ENCODE data around the gene MBNL2.
A peak's percentile ranks its signal among the peaks of the same experiment; 100 is the strongest.

Gene MBNL2

DNA sequence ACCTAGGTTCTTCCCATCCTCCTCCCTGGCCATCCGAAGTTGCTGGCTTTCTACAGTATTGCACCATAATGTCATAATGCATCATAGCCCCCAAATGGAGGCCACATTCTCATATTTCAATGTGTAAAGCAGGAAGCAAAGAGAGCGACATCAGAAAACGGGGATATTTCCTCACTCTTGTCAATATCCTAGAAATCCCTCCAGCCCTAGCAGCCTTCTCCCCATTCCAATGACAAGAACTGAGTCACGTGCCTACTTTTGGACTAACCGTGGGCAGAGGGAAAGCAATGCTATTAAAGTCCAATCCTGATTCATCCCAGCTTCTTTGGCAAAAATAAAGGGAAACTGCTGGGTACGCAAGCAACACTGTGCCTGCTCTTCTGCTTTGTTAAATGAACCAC is 207.5 kb downstream of the MBNL2 start:
- peak in 1 of 2 experiments; percentile 72 for DNase-seq

- DNase-seq: peak in 1 of 2 experiments; percentile 33
These were observed 208.2 kb downstream of the MBNL2 start for GRCh38 chr13:97430296-97430695.

- no peak for DNase-seq
These were observed 209.1 kb downstream of the MBNL2 start for GRCh38 chr13:97431171-97431764.

DNA sequence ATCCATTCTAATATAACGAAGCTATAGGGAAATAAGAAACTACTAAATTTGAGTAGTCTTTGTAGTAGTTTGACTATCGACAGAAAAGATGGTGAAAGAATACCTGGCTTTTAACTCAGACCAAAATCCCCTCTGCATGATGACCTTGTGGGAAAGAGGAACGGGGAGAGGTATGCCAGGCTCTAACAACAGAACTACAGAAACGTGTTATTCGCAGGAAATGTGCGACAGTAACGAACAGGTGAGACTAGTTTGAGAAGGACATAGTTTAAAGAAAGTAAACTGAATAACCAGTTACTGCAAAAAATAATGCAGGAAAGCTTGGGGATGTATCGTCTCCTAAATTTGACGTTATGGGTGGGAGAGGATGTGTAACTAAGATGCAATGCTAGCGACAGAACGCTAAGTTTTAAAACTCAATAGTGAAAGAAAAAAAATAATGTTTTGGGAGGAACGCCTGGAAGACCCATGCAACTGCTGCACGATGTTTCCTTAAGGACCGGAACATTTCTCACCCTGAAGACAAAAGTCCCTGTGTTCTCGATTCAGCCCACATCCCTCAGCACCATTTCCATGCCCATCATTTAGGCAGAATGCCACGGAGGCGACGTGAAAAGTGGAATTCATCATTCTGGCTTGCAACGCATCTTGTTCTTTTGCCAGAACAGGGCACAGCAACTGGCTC is 210.2 kb downstream of the MBNL2 start:
- DNase-seq: peak in 1 of 2 experiments; percentile 45

GRCh38 chr13:97432917-97433726 is 211.0 kb downstream of the MBNL2 start:
- DNase-seq: peak; percentile 100

- DNase-seq: peak; percentile 85 to 89
These were observed 211.7 kb downstream of the MBNL2 start, which contains the start of gene RAP2A for GRCh38 chr13:97433727-97434396. Gene RAP2A, plus strand, starts transcription at chr13:97434169. Its CDS starts 302 bp downstream, at chr13:97434471.

GRCh38 chr13:97434397-97435201 is 212.5 kb downstream of the MBNL2 start:
- peak in 1 of 2 experiments; percentile 39 for DNase-seq

DNA sequence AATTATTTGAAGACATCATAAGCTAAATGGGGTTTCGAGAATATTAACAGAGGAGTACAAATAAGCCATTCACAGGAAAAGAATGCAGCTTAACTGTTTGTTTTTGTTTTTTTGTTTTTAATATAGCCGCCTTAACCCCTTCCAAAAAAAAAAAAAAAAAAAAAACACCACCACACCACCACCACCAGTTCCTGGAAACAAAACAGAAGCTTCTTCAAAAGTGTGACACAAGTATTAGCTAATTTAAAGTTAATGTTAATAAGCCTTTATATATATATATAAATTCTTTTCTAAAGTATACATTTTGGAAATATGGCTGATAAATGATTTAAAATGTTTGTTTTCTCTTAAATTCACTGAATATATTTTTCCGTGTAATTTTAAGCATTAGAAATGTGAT is 213.2 kb downstream of the MBNL2 start:
- no peak for DNase-seq

- no peak for DNase-seq
These were observed 213.7 kb downstream of the MBNL2 start for GRCh38 chr13:97435794-97436193.

DNA sequence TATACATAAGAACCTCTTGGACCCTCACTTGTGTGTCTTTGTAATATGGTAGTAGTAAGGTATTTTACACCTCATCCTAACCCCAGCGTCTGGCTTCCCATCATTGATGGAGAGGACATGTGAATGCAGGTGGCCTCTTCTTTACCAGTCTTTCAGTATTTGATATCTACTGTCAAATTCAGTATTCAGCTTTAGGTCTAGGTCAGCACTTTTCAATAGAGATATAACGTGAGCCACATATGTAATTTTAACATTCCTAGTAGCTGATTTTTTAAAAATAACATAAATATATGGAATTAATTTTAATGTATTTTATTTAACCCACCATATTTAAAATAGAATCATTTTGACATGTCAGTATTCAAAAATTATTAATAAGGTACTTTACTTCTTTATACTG is 214.7 kb downstream of the MBNL2 start:
- no peak for DNase-seq

- DNase-seq: no peak
These were observed 215.6 kb downstream of the MBNL2 start for GRCh38 chr13:97437729-97438128.

DNA sequence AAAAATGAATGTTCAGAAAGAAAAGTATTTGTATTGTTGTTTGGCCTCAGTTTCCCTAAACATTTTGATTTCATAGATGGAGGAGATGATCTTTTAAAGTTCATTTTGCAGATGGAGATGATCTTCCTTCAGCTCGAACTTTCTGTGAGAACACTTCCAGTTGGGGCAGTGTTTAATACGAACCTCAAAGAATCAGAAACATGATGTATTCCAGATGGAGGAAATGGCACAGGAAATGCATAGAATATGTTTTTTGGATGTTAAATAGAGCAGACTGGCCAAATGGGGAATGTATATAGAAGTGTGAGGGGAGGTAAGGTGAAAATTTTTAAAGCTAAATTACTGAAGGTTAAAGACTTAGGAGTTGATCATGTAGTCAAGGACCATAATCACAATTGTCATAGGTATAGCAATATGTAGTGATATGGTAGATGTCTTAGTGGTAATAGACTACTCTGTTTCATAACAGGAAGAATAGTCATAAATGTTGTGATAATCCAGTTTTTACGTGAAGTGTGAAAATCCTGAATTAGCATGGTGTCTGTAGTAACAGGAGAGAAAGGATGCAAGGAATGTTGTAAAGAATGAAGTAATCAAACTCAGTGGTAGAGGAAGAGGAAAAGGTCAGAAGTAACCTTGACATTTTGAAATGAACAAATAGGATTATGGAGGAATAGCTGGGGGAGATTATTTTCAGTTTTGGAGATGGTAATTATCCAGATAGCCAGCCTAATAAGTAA is 216.9 kb downstream of the MBNL2 start:
- no peak for DNase-seq

DNA sequence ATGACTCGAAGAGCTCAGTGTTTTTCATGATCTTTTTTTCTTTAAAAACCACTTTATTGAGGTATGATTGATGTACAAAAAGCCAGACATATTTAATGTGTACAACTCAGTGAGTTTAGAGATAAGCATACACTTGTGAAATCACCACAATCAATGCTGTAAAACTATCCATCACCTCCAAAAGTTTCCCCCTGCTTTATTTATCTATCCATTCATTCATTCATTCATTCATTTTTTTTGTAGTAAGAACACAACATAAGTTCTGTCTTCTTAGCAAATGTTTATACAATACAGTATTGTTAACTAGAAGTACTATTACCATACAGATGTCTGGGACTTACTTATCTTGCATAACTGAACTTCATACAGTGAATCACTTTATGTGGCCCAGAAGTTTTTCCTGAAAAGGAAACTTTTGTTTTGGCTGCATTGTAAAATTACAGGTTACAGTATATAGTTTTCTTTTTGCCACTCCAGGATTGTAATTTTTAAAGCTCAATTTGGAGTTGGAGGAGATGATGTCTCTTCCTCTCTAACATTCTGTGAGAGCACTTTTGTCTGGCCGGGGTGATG is 218.6 kb downstream of the MBNL2 start:
- no peak for DNase-seq

DNA sequence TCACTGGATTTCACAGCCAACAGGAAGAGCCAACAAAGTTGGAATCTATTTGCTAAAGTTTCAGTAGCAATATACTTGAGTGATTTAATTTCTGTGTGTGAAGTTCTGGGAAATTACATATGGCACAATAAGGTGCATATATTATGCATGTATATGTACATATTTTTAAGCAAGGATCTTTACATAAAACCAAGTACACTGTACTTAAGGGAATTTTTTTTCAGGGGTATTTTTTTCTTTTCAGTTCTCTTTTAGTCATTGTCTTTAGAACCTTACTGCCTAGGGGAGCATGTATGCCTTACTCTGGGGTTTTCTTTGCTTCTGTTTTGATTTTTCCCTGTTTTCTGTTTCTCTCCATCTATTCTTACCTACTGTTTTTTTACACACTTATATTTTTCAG is 219.2 kb downstream of the MBNL2 start:
- DNase-seq: no peak

Data from NCI-H2081 (cell line).